Measurements from ENCODE around the gene TTC39B.

DNA sequence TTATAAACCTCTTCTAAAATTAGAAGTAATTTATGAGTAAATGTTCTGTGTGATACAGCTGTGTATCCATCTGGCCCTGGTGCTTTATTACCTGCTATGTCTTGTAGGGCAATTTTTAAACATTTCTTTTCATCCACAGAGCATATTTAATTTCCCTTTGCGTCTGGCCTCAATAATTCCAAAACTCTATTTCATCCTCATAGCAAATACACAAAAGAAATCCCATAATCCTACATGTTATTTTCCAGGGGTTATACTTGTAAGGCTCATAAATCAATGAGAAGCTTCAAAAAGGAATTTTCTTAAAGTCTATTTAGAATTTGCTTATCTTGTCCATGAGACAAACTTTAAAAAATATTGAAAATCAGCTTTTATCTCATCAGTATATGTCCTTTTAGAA lies 167.0 kb downstream of the TTC39B start:
- no peak for TF ChIP-seq MZF1 (tag by site-specific recombination; IDR thresholded peaks at IDR 0.05; ENCODE audit: borderline replicate concordance)
- TF ChIP-seq, protein P1, sequence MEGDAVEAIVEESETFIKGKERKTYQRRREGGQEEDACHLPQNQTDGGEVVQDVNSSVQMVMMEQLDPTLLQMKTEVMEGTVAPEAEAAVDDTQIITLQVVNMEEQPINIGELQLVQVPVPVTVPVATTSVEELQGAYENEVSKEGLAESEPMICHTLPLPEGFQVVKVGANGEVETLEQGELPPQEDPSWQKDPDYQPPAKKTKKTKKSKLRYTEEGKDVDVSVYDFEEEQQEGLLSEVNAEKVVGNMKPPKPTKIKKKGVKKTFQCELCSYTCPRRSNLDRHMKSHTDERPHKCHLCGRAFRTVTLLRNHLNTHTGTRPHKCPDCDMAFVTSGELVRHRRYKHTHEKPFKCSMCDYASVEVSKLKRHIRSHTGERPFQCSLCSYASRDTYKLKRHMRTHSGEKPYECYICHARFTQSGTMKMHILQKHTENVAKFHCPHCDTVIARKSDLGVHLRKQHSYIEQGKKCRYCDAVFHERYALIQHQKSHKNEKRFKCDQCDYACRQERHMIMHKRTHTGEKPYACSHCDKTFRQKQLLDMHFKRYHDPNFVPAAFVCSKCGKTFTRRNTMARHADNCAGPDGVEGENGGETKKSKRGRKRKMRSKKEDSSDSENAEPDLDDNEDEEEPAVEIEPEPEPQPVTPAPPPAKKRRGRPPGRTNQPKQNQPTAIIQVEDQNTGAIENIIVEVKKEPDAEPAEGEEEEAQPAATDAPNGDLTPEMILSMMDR (tag by site-specific recombination; IDR thresholded peaks at IDR 0.05): no peak
- TF ChIP-seq BCL6B (tag by site-specific recombination; IDR thresholded peaks at IDR 0.05): no peak
- no peak for TF ChIP-seq SETDB1 (IDR thresholded peaks at IDR 0.05; ENCODE audit: insufficient read length, low read length)
- TF ChIP-seq, protein P2, sequence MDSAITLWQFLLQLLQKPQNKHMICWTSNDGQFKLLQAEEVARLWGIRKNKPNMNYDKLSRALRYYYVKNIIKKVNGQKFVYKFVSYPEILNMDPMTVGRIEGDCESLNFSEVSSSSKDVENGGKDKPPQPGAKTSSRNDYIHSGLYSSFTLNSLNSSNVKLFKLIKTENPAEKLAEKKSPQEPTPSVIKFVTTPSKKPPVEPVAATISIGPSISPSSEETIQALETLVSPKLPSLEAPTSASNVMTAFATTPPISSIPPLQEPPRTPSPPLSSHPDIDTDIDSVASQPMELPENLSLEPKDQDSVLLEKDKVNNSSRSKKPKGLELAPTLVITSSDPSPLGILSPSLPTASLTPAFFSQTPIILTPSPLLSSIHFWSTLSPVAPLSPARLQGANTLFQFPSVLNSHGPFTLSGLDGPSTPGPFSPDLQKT (IDR thresholded peaks at IDR 0.05; ENCODE audit: borderline replicate concordance, low read depth, low read length): no peak
- TF ChIP-seq ZNF274 (IDR thresholded peaks at IDR 0.05; ENCODE audit: low read length): no peak
- no peak for TF ChIP-seq ZNF274 (tag by site-specific recombination; IDR thresholded peaks at IDR 0.05; ENCODE audit: borderline replicate concordance)
- no peak for TF ChIP-seq ZNF571 (tag by site-specific recombination; IDR thresholded peaks at IDR 0.05)
- no peak for TF ChIP-seq ZNF768 (tag by site-specific recombination; IDR thresholded peaks at IDR 0.05)
- TF ChIP-seq ZNF558 (tag by site-specific recombination; IDR thresholded peaks at IDR 0.05): no peak
- TF ChIP-seq TCF7L2 (IDR thresholded peaks at IDR 0.05; ENCODE audit: borderline replicate concordance, low read depth, low read length): no peak
- no peak for TF ChIP-seq ZNF239 (tag by site-specific recombination; IDR thresholded peaks at IDR 0.05)
